ENCODE measurements around the gene FGF16. TPM values are rescaled to one million over a fixed set of nuclear protein-coding genes. Genes with fewer than 3 reads are reported as not detected.
"Not testable (repeated sequence)": the region's sequence is repeated elsewhere in the genome, so short reads cannot be mapped to it uniquely, and the experiment has no call there.

The FGF16 gene
- total RNA-seq, 1 experiment from 2014 or later: not detected

DNA sequence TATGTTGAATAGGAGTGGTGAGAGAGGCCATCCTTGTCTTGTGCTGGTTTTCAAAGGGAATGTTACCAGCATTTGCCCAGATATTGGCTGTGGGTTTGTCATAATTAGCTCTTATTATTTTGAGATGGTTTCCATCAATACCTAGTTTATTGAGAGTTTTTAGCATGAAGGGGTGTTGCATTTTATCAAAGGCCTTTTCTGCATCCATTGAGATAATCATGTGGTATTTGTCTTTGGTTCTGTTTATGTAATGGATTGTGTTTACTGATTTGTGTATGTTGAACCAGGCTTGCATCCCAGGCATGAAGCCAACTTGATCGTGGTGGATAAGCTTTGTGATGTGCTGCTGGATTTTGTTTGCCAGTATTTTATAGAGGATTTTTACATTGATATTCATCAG is 39.4 kb upstream of the FGF16 start:
- H3K4me3 ChIP-seq (ENCODE audit: low read depth in 2 of 2, low read length in 2 of 2); H3K9me3 ChIP-seq (ENCODE audit: control insufficient read depth, insufficient read depth, low read depth, low read length); POLR2A ChIA-PET; CTCF ChIA-PET; H3K27me3 ChIP-seq (ENCODE audit: control insufficient read depth, insufficient read depth, low read length); H3K4me1 ChIP-seq (ENCODE audit: control insufficient read depth, insufficient read depth, low read length); DNase-seq (ENCODE audit: low read depth, low spot score); BruUV-seq (replicated peaks); H3K36me3 ChIP-seq (ENCODE audit: control insufficient read depth, insufficient read depth, low read length); in situ Hi-C loops (cut with HindIII; ENCODE audit: low pct_unique_long_range_greater_than_20kb, low sequenced_read_pairs); H3K27ac ChIP-seq (ENCODE audit: low read length); intact Hi-C loops (cut with micrococcal nuclease; ENCODE audit: unreplicated experiment); ATAC-seq: not testable (repeated sequence)

DNA sequence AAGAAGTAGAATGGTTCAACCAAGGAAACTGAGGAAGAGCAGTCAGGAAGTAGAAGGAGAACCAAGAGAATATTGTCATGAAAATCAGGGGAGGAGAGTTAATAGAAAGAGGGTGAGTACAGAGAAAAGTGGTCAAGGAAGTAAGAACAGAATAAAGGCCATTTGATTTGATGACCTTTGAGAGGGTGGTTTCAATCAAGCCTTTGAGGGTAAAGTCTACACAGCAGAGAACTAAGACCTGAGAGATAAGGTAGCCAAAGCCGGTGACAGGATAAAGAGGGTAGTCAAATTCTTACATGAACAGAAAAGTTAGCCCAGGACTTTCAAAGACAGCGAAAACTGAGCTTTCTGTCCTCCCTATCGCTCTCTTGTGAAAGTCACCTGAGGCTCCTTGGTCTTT is 34.6 kb upstream of the FGF16 start:
- intact Hi-C loops (cut with micrococcal nuclease; ENCODE audit: unreplicated experiment): no loop called here
- no peak overlapping the region for H3K4me3 ChIP-seq (ENCODE audit: low read depth in 2 of 2, low read length in 2 of 2)

DNA sequence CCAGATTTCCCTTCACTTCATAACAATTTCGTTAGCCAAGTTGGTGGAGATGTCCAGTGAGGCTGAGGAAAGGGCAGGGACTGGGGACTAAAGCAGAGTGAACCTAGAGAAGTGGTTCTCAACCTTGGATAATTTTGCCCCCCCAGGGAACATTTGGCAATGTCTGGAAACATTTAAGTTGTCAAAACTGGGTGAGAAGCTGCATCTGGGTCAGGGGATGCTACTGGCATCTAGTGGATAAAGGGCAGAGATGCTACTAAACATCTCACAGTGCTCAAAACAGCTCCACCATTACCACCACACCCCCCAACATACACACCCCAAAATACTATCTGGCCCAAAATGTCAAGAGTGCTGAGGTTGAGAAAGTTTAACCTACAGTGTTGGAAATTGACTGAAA is 32.0 kb upstream of the FGF16 start:
- ATAC-seq (no peak), DNase-seq (ENCODE audit: low read depth, low spot score) (no peak)
- Histone ChIP-seq H3K4me1 (ENCODE audit: control insufficient read depth, insufficient read depth, low read length) (no peaks in the 10 kb centered on the region), H3K27ac (ENCODE audit: low read length) (no peak overlapping the region), H3K9me3 (ENCODE audit: control insufficient read depth, insufficient read depth, low read depth, low read length) (no peaks in the 10 kb centered on the region), H3K27me3 (ENCODE audit: control insufficient read depth, insufficient read depth, low read length) (no peaks in the 10 kb centered on the region; the same call in 1 of the 2 replicates), H3K36me3 (ENCODE audit: control insufficient read depth, insufficient read depth, low read length) (no peaks in the 10 kb centered on the region), H3K4me3 (ENCODE audit: low read depth in 2 of 2, low read length in 2 of 2) (no peak overlapping the region)
- ChIA-PET POLR2A (no interaction called here), CTCF (no interaction called here)
- intact Hi-C loops (cut with micrococcal nuclease; ENCODE audit: unreplicated experiment): no loop called here
- TF ChIP-seq SIN3A (IDR thresholded peaks at IDR 0.05; ENCODE audit: borderline replicate concordance, insufficient read depth, low read depth, low read length): no peak
- TF ChIP-seq, protein P1, sequence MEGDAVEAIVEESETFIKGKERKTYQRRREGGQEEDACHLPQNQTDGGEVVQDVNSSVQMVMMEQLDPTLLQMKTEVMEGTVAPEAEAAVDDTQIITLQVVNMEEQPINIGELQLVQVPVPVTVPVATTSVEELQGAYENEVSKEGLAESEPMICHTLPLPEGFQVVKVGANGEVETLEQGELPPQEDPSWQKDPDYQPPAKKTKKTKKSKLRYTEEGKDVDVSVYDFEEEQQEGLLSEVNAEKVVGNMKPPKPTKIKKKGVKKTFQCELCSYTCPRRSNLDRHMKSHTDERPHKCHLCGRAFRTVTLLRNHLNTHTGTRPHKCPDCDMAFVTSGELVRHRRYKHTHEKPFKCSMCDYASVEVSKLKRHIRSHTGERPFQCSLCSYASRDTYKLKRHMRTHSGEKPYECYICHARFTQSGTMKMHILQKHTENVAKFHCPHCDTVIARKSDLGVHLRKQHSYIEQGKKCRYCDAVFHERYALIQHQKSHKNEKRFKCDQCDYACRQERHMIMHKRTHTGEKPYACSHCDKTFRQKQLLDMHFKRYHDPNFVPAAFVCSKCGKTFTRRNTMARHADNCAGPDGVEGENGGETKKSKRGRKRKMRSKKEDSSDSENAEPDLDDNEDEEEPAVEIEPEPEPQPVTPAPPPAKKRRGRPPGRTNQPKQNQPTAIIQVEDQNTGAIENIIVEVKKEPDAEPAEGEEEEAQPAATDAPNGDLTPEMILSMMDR (IDR thresholded peaks at IDR 0.05): peak; percentile 31
- in situ Hi-C loops (cut with HindIII; ENCODE audit: low pct_unique_long_range_greater_than_20kb, low sequenced_read_pairs): no loop called here
- no TSS peak for BruUV-seq (replicated peaks)

More for the DNA sequence above, 34.6 kb upstream of the FGF16 start:
- no peaks in the 10 kb centered on the region for H3K27me3 ChIP-seq (ENCODE audit: control insufficient read depth, insufficient read depth, low read length)
- no TSS peak for BruUV-seq (replicated peaks)
- H3K27ac ChIP-seq (ENCODE audit: low read length): no peak overlapping the region
- no peaks in the 10 kb centered on the region for H3K9me3 ChIP-seq (ENCODE audit: control insufficient read depth, insufficient read depth, low read depth, low read length)
- in situ Hi-C loops (cut with HindIII; ENCODE audit: low pct_unique_long_range_greater_than_20kb, low sequenced_read_pairs): no loop called here
- POLR2A ChIA-PET: no interaction called here
- TF ChIP-seq POLR2AphosphoS5 (IDR thresholded peaks at IDR 0.05; ENCODE audit: low read depth, low read length): no peak
- no peak for TF ChIP-seq SIN3A (IDR thresholded peaks at IDR 0.05; ENCODE audit: borderline replicate concordance, insufficient read depth, low read depth, low read length)
- TF ChIP-seq, protein P2, sequence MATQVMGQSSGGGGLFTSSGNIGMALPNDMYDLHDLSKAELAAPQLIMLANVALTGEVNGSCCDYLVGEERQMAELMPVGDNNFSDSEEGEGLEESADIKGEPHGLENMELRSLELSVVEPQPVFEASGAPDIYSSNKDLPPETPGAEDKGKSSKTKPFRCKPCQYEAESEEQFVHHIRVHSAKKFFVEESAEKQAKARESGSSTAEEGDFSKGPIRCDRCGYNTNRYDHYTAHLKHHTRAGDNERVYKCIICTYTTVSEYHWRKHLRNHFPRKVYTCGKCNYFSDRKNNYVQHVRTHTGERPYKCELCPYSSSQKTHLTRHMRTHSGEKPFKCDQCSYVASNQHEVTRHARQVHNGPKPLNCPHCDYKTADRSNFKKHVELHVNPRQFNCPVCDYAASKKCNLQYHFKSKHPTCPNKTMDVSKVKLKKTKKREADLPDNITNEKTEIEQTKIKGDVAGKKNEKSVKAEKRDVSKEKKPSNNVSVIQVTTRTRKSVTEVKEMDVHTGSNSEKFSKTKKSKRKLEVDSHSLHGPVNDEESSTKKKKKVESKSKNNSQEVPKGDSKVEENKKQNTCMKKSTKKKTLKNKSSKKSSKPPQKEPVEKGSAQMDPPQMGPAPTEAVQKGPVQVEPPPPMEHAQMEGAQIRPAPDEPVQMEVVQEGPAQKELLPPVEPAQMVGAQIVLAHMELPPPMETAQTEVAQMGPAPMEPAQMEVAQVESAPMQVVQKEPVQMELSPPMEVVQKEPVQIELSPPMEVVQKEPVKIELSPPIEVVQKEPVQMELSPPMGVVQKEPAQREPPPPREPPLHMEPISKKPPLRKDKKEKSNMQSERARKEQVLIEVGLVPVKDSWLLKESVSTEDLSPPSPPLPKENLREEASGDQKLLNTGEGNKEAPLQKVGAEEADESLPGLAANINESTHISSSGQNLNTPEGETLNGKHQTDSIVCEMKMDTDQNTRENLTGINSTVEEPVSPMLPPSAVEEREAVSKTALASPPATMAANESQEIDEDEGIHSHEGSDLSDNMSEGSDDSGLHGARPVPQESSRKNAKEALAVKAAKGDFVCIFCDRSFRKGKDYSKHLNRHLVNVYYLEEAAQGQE (IDR thresholded peaks at IDR 0.05; ENCODE audit: insufficient read depth in 1 of 2, low read depth in 2 of 2, low read length in 1 of 2): no peak
- TF ChIP-seq TCF7L2 (IDR thresholded peaks at IDR 0.05; ENCODE audit: low read depth, low read length): no peak
- TF ChIP-seq, protein P1 (IDR thresholded peaks at IDR 0.05): no peak
- H3K36me3 ChIP-seq (ENCODE audit: control insufficient read depth, insufficient read depth, low read length): no peaks in the 10 kb centered on the region
- no peak for DNase-seq (ENCODE audit: low read depth, low spot score)
- ATAC-seq: no peak
- H3K4me1 ChIP-seq (ENCODE audit: control insufficient read depth, insufficient read depth, low read length): no peaks in the 10 kb centered on the region
- CTCF ChIA-PET: no interaction called here

Measured in Panc1 (cell line).